Keratinocyte (primary cell): Measurements from ENCODE around the gene CLDND1.

Experiments used
- EZH2 ChIP-seq: IDR thresholded peaks from one replicate; pipeline ENCODE4 v1.6.1; 2012; ENCODE audit warnings: inconsistent platforms, mild to moderate bottlenecking, low read length, moderate library complexity
- TF ChIP-seq, protein P1 (sequence below), 3 experiments: IDR thresholded peaks in 1 of 3; conservative IDR thresholded peaks in 1 of 3; optimal IDR thresholded peaks in 1 of 3; 2 replicates in 2 of 3; 3 replicates in 1 of 3; pipeline versions ENCODE3 to v1.5.1; 2011; ENCODE audit warnings: low read length in 3 of 3, mild to moderate bottlenecking in 3 of 3, moderate library complexity in 2 of 3, control low read depth in 1 of 3, inconsistent platforms in 1 of 3; ENCODE audit not compliant: insufficient read depth in 2 of 3; ENCODE audit errors: extremely low read depth in 1 of 3

DNA sequence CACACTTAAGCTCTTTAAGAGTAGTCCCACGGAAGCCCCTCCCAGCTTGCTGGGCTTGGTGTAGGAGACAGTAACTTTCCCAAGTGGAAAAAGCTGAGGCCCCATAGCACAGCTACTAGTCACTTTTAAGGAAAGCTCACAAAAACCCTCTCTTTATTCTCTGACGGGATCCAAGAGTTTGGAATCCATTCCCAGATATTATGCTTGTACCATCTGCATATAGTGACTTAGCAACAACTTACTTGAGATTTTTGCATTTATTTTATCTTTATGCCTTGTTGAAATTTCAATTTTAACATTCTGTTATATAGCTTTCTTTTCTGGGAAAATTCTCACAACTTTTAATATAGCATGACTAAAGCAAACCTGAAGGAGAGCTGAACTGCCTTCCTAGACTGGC is 28.5 kb upstream of the CLDND1 start:
- TF ChIP-seq EZH2, result no peak
- TF ChIP-seq, protein P1, sequence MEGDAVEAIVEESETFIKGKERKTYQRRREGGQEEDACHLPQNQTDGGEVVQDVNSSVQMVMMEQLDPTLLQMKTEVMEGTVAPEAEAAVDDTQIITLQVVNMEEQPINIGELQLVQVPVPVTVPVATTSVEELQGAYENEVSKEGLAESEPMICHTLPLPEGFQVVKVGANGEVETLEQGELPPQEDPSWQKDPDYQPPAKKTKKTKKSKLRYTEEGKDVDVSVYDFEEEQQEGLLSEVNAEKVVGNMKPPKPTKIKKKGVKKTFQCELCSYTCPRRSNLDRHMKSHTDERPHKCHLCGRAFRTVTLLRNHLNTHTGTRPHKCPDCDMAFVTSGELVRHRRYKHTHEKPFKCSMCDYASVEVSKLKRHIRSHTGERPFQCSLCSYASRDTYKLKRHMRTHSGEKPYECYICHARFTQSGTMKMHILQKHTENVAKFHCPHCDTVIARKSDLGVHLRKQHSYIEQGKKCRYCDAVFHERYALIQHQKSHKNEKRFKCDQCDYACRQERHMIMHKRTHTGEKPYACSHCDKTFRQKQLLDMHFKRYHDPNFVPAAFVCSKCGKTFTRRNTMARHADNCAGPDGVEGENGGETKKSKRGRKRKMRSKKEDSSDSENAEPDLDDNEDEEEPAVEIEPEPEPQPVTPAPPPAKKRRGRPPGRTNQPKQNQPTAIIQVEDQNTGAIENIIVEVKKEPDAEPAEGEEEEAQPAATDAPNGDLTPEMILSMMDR (optimal IDR thresholded peaks at IDR 0.05 in 1 of 3, IDR thresholded peaks at IDR 0.05 in 1 of 3, conservative IDR thresholded peaks at IDR 0.05 in 1 of 3; ENCODE audit: extremely low read depth in 1 of 3, insufficient read depth in 2 of 3, low read length in 3 of 3), result no peak
